Measurements from ENCODE around the gene TMEM263.
"Not testable (repeated sequence)": the region's sequence is repeated elsewhere in the genome, so short reads cannot be mapped to it uniquely, and the experiment has no call there.

The TMEM263 gene

GRCh38 chr12:106986135-106986534 lies 30.4 kb downstream of the TMEM263 start:
- peak; percentile 28 to 49 for DNase-seq
- TF ChIP-seq GATA1 (IDR thresholded peaks at IDR 0.05; ENCODE audit: low read depth, low read length) (no peak), POLR2A (IDR thresholded peaks at IDR 0.05; ENCODE audit: low read length) (no peak)

- peak; percentile 92 to 93 for DNase-seq
- peak; percentile 50 for TF ChIP-seq POLR2A (IDR thresholded peaks at IDR 0.05; ENCODE audit: low read length)
- TF ChIP-seq GATA1 (IDR thresholded peaks at IDR 0.05; ENCODE audit: low read depth, low read length), result no peak
Measured at GRCh38 chr12:106986625-106987389, 31.1 kb downstream of the TMEM263 start, which contains the start of gene MTERF2. Gene MTERF2, minus strand, starts transcription at chr12:106987146. Its CDS starts 8,432 bp downstream, at chr12:106978714.

GRCh38 chr12:106987846-106988245 lies 32.1 kb downstream of the TMEM263 start:
- no peak for DNase-seq
- TF ChIP-seq GATA1 (IDR thresholded peaks at IDR 0.05; ENCODE audit: low read depth, low read length) (no peak), POLR2A (IDR thresholded peaks at IDR 0.05; ENCODE audit: low read length) (no peak)

- TF ChIP-seq GATA1 (IDR thresholded peaks at IDR 0.05; ENCODE audit: low read depth, low read length) (no peak), POLR2A (IDR thresholded peaks at IDR 0.05; ENCODE audit: low read length) (no peak)
- peak in 1 of 2 experiments; percentile 7 for DNase-seq
Measured at GRCh38 chr12:106994579-106995220, 39.0 kb downstream of the TMEM263 start.

- DNase-seq, result not testable (repeated sequence)
Measured at GRCh38 chr12:106996102-106996501, 40.4 kb downstream of the TMEM263 start.

- no peak for DNase-seq
- TF ChIP-seq GATA1 (IDR thresholded peaks at IDR 0.05; ENCODE audit: low read depth, low read length) (no peak), POLR2A (IDR thresholded peaks at IDR 0.05; ENCODE audit: low read length) (no peak)
Measured at GRCh38 chr12:106997916-106998315, 42.2 kb downstream of the TMEM263 start.

GRCh38 chr12:106999446-106999845 lies 43.7 kb downstream of the TMEM263 start:
- DNase-seq, result no peak
- TF ChIP-seq GATA1 (IDR thresholded peaks at IDR 0.05; ENCODE audit: low read depth, low read length) (no peak), POLR2A (IDR thresholded peaks at IDR 0.05; ENCODE audit: low read length) (no peak)

GRCh38 chr12:107002665-107003064 lies 47.0 kb downstream of the TMEM263 start:
- not testable (repeated sequence) for DNase-seq

GRCh38 chr12:107007411-107007810 lies 51.7 kb downstream of the TMEM263 start:
- no peak for TF ChIP-seq POLR2A (IDR thresholded peaks at IDR 0.05; ENCODE audit: low read length)
- no peak for TF ChIP-seq GATA1 (IDR thresholded peaks at IDR 0.05; ENCODE audit: low read depth, low read length)
- no peak for DNase-seq

- DNase-seq, result no peak
- TF ChIP-seq GATA1 (IDR thresholded peaks at IDR 0.05; ENCODE audit: low read depth, low read length), result no peak
- no peak for TF ChIP-seq POLR2A (IDR thresholded peaks at IDR 0.05; ENCODE audit: low read length)
Measured at GRCh38 chr12:107011519-107011918, 55.8 kb downstream of the TMEM263 start.

GRCh38 chr12:107012736-107013425 lies 57.2 kb downstream of the TMEM263 start:
- no peak for TF ChIP-seq GATA1 (IDR thresholded peaks at IDR 0.05; ENCODE audit: low read depth, low read length)
- no peak for TF ChIP-seq POLR2A (IDR thresholded peaks at IDR 0.05; ENCODE audit: low read length)
- DNase-seq, result no peak

GRCh38 chr12:107014055-107014454 lies 58.3 kb downstream of the TMEM263 start:
- TF ChIP-seq GATA1 (IDR thresholded peaks at IDR 0.05; ENCODE audit: low read depth, low read length), result no peak
- no peak for TF ChIP-seq POLR2A (IDR thresholded peaks at IDR 0.05; ENCODE audit: low read length)
- DNase-seq, result no peak

GRCh38 chr12:107017042-107017441 lies 61.3 kb downstream of the TMEM263 start:
- no peak for TF ChIP-seq GATA1 (IDR thresholded peaks at IDR 0.05; ENCODE audit: low read depth, low read length)
- TF ChIP-seq POLR2A (IDR thresholded peaks at IDR 0.05; ENCODE audit: low read length), result no peak
- no peak for DNase-seq

- TF ChIP-seq POLR2A (IDR thresholded peaks at IDR 0.05; ENCODE audit: low read length), result no peak
- no peak for TF ChIP-seq GATA1 (IDR thresholded peaks at IDR 0.05; ENCODE audit: low read depth, low read length)
- no peak for DNase-seq
Measured at GRCh38 chr12:107019546-107019945, 63.8 kb downstream of the TMEM263 start.

Data from erythroblast (primary cell).